ENCODE results near the gene TBC1D3H.
A peak's percentile ranks its signal among the peaks of the same experiment; 100 is the strongest.
"Not testable (repeated sequence)": the region's sequence is repeated elsewhere in the genome, so short reads cannot be mapped to it uniquely, and the experiment has no call there.

Gene TBC1D3H

GRCh38 chr17:36388385-36389245, at the start of gene TBC1D3H:
Gene TBC1D3H (minus strand): TSS chr17:36388435. CDS start chr17:36386895, 1,540 bp downstream.
- H3K36me3 ChIP-seq; H3K4me3 ChIP-seq; H3K9me3 ChIP-seq; H3K27ac ChIP-seq; H3K27me3 ChIP-seq; H3K4me1 ChIP-seq; intact Hi-C loops (cut with DNase I; ENCODE audit: low total_unique reads): not testable (repeated sequence)
- DNase-seq: peak in 1 of 2 donors; percentile 64

- DNase-seq; H3K27me3 ChIP-seq; H3K4me3 ChIP-seq; H3K36me3 ChIP-seq; H3K27ac ChIP-seq; H3K9me3 ChIP-seq; H3K4me1 ChIP-seq; intact Hi-C loops (cut with DNase I; ENCODE audit: low total_unique reads): not testable (repeated sequence)
Observed at GRCh38 chr17:36428891-36429290, 40.7 kb upstream of the TBC1D3H start.

- H3K4me1 ChIP-seq; H3K27ac ChIP-seq; H3K36me3 ChIP-seq; intact Hi-C loops (cut with DNase I; ENCODE audit: low total_unique reads); H3K4me3 ChIP-seq; H3K9me3 ChIP-seq; DNase-seq; H3K27me3 ChIP-seq: not testable (repeated sequence)
Observed at GRCh38 chr17:36415180-36415941, 27.1 kb upstream of the TBC1D3H start.

GRCh38 chr17:36390943-36391645, 2.9 kb upstream of the TBC1D3H start:
- H3K27ac ChIP-seq; intact Hi-C loops (cut with DNase I; ENCODE audit: low total_unique reads); H3K4me3 ChIP-seq; H3K9me3 ChIP-seq; DNase-seq; H3K4me1 ChIP-seq; H3K27me3 ChIP-seq; H3K36me3 ChIP-seq: not testable (repeated sequence)

GRCh38 chr17:36375938-36376337, 12.3 kb downstream of the TBC1D3H start:
- H3K27ac ChIP-seq; H3K9me3 ChIP-seq; intact Hi-C loops (cut with DNase I; ENCODE audit: low total_unique reads); H3K36me3 ChIP-seq; DNase-seq; H3K4me1 ChIP-seq; H3K4me3 ChIP-seq; H3K27me3 ChIP-seq: not testable (repeated sequence)

- DNase-seq; H3K27me3 ChIP-seq; H3K9me3 ChIP-seq; H3K27ac ChIP-seq; H3K4me1 ChIP-seq; H3K36me3 ChIP-seq; H3K4me3 ChIP-seq; intact Hi-C loops (cut with DNase I; ENCODE audit: low total_unique reads): not testable (repeated sequence)
Observed at GRCh38 chr17:36362496-36362895, 25.7 kb downstream of the TBC1D3H start.

Data from tibial artery (tissue), 4 donors.